Ishikawa (cell line): ENCODE measurements around the gene ADD1.

Experiments
- CEBPB ChIP-seq: IDR thresholded peaks from 2 replicates; pipeline ENCODE4 v1.6.1; 2012
- CREB1 ChIP-seq: IDR thresholded peaks from 2 replicates; pipeline ENCODE4 v1.6.1; 2012; ENCODE audit warnings: low read depth
- EGR1 ChIP-seq: IDR thresholded peaks from 2 replicates; pipeline ENCODE4 v1.6.1; 2012
- EP300 ChIP-seq: IDR thresholded peaks from 2 replicates; pipeline ENCODE4 v1.6.1; 2012; ENCODE audit warnings: borderline replicate concordance
- FOXM1 ChIP-seq: IDR thresholded peaks from 2 replicates; pipeline ENCODE4 v1.6.1; 2012; ENCODE audit warnings: low read depth, borderline replicate concordance
- NFIC ChIP-seq: IDR thresholded peaks from 2 replicates; pipeline ENCODE4 v1.6.1; 2012
- RAD21 ChIP-seq: IDR thresholded peaks from 2 replicates; pipeline ENCODE4 v1.6.1; 2012; ENCODE audit warnings: low read depth
- TAF1 ChIP-seq: IDR thresholded peaks from 2 replicates; pipeline ENCODE4 v1.6.1; 2012; ENCODE audit warnings: low read depth, mild to moderate bottlenecking
- TCF12 ChIP-seq: IDR thresholded peaks from 2 replicates; pipeline ENCODE4 v1.6.1; 2012; ENCODE audit warnings: low read depth
- TEAD4 ChIP-seq: IDR thresholded peaks from 2 replicates; pipeline ENCODE4 v1.6.1; 2012
- USF1 ChIP-seq: IDR thresholded peaks from 2 replicates; pipeline ENCODE4 v1.6.1; 2012
- YY1 ChIP-seq: IDR thresholded peaks from 2 replicates; pipeline ENCODE4 v1.6.1; 2012; ENCODE audit warnings: low read depth
- ZBTB7A ChIP-seq: IDR thresholded peaks from 2 replicates; pipeline ENCODE4 v1.6.1; 2012; ENCODE audit warnings: low read depth
- TF ChIP-seq, protein P1 (sequence below): IDR thresholded peaks from 2 replicates; pipeline ENCODE4 v1.6.1; 2012
- TF ChIP-seq, protein P2 (sequence below): IDR thresholded peaks from 2 replicates; pipeline ENCODE4 v1.6.1; 2012; ENCODE audit warnings: low read depth, mild to moderate bottlenecking

ADD1 gene

DNA sequence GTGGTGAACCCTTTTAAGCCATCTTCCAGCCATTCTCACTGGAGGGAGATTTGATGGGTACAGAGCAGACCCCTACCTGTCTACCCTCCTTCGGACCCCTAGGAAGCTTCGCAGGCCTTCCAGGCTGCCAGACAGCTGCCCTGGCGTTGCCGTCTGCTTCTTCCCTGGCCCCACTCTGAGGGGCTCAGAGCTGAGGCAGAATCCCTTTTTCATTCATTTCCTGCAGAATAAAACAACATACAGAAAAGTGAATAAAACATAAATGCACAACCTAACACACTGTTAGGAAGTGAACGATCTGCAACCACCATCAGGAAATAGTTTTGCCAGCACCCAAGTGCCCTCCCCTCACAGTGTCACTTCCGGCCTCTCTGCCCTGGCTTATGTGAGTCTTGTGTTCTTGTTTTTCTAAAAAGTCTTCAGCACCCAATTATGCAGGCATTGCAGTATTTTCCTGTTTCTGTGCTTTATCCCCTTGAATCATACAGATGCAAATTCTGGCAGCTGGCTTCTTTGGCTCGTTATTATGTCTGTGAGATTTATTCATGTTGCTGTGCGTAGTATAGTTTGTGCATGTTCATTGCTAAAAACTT lies 5.6 kb upstream of the ADD1 start:
- no peak for TF ChIP-seq EP300
- TF ChIP-seq USF1: no peak
- TF ChIP-seq TCF12: no peak
- no peak for TF ChIP-seq YY1
- no peak for TF ChIP-seq TEAD4
- TF ChIP-seq, protein P1, sequence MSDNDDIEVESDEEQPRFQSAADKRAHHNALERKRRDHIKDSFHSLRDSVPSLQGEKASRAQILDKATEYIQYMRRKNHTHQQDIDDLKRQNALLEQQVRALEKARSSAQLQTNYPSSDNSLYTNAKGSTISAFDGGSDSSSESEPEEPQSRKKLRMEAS: no peak
- no peak for TF ChIP-seq CREB1
- no peak for TF ChIP-seq NFIC
- no peak for TF ChIP-seq TAF1

DNA sequence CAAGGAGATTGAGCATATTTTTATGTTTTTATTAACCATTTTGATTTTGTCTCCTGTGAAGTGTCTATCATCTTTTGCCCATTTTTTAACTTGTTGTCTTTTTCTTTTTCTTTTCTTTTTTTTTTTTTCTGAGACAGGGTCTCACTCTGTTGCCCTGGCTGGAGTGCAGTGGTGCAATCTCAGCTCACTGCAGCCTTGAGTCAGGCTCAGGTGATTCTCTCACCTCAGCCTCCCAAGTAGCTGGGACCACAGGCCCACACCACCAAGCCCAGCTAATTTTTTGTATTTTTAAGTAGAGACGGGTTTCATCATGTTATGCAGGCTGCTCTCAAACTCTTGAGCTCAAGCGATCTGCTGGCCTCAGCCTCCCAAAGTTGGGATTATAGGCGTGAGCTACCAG lies 4.6 kb upstream of the ADD1 start:
- TF ChIP-seq, protein P2, sequence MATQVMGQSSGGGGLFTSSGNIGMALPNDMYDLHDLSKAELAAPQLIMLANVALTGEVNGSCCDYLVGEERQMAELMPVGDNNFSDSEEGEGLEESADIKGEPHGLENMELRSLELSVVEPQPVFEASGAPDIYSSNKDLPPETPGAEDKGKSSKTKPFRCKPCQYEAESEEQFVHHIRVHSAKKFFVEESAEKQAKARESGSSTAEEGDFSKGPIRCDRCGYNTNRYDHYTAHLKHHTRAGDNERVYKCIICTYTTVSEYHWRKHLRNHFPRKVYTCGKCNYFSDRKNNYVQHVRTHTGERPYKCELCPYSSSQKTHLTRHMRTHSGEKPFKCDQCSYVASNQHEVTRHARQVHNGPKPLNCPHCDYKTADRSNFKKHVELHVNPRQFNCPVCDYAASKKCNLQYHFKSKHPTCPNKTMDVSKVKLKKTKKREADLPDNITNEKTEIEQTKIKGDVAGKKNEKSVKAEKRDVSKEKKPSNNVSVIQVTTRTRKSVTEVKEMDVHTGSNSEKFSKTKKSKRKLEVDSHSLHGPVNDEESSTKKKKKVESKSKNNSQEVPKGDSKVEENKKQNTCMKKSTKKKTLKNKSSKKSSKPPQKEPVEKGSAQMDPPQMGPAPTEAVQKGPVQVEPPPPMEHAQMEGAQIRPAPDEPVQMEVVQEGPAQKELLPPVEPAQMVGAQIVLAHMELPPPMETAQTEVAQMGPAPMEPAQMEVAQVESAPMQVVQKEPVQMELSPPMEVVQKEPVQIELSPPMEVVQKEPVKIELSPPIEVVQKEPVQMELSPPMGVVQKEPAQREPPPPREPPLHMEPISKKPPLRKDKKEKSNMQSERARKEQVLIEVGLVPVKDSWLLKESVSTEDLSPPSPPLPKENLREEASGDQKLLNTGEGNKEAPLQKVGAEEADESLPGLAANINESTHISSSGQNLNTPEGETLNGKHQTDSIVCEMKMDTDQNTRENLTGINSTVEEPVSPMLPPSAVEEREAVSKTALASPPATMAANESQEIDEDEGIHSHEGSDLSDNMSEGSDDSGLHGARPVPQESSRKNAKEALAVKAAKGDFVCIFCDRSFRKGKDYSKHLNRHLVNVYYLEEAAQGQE: no peak
- TF ChIP-seq, protein P1: no peak
- TF ChIP-seq EGR1 (no peak), NFIC (no peak), USF1 (no peak), TEAD4 (no peak), YY1 (no peak), CREB1 (no peak), TAF1 (no peak), CEBPB (no peak), EP300 (no peak), TCF12 (no peak), RAD21 (no peak), ZBTB7A (no peak), FOXM1 (no peak)

DNA sequence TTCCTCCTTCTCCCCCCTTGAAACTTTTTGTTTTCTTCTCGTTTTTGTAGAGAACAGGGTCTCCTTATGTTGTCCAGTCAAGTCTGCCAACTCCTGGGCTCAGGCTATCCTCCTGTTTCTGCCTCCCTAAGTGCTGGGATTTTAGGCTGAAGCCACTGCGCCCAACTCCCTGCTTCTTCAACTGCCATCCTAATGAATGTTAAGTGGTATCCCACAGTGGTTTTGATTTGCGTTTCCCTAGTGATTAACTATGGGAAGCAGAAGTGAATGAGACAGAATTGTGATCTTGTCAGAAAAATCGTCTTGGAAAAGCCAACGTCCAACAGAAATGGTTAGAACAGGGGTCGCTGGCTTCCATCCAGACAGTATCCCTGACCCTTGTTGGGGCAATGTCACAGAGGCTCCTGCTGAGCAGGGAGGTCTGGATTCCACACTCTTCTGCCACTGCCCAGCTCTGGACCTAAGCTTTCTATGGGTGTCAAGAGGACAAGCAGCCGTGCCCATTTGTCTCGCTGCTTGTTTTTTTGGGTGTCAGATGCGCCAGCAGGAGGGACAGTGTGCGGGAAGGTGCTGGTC lies 869 bp upstream of the ADD1 start:
- no peak for TF ChIP-seq CREB1
- no peak for TF ChIP-seq TCF12
- no peak for TF ChIP-seq USF1
- TF ChIP-seq TEAD4: no peak
- TF ChIP-seq, protein P1: no peak
- no peak for TF ChIP-seq FOXM1
- no peak for TF ChIP-seq RAD21
- TF ChIP-seq YY1: no peak
- no peak for TF ChIP-seq EP300
- no peak for TF ChIP-seq EGR1
- no peak for TF ChIP-seq NFIC
- TF ChIP-seq TAF1: no peak
- TF ChIP-seq CEBPB: no peak

- no peak for TF ChIP-seq NFIC
- TF ChIP-seq TAF1: no peak
- TF ChIP-seq EP300: no peak
- no peak for TF ChIP-seq ZBTB7A
- no peak for TF ChIP-seq TEAD4
These were observed 419 bp downstream of the ADD1 start for GRCh38 chr4:2843941-2844584.

DNA sequence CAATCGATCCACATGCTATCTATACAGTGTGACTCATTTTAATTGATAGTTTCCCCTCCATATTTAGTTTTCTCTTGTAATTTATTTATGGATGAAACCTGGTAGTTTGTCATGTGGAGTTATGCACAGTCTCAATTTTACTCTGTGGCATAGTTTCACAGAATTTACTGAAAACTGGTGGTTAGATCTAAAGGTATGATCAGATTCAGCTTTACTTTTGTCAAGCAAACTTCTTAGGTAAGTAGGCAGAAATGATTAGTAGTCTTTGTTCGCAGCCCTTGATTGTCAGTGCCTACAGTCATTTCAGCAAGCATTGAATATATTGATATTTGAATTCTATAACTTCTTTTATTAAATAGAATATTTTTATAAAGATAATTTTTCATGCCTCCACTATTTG lies 2.5 kb downstream of the ADD1 start:
- no peak for TF ChIP-seq TCF12
- TF ChIP-seq USF1: no peak
- no peak for TF ChIP-seq CREB1
- TF ChIP-seq NFIC: no peak
- TF ChIP-seq, protein P2: no peak
- TF ChIP-seq TEAD4: no peak
- TF ChIP-seq EGR1: no peak
- no peak for TF ChIP-seq RAD21
- TF ChIP-seq EP300: no peak
- TF ChIP-seq ZBTB7A: no peak
- no peak for TF ChIP-seq YY1
